Calu3 (cell line): ENCODE results near the gene DOC2A. TPM values are rescaled to one million over a fixed set of nuclear protein-coding genes. Genes with fewer than 3 reads are reported as not detected.
A peak's percentile ranks its signal among the peaks of the same experiment; 100 is the strongest.

Experiments
- BruUV-seq: library from RNA; stranded (reverse); fragments of 400-500 nt; replicated peaks from 2 replicates; lab custom pipeline; 2021; lab: Mats Ljungman, UMichigan
- CTCF ChIA-PET: fragments of 300-600 bp; sonication (Branson Sonifier 250); formaldehyde crosslinking; loops from one replicate; lab custom pipeline; 2022; ENCODE audit warnings: antibody characterized with exemption; lab: Charles Lee
- DNase-seq: peaks from one replicate; pipeline ENCODE4 v3.0.0; 2022
- H3K27ac Mint-ChIP-seq: one replicate; pipeline ENCODE4 v1.8.0; 2022; ENCODE audit warnings: mixed read lengths; ENCODE audit not compliant: unreplicated experiment
- H3K27me3 Mint-ChIP-seq: one replicate; pipeline ENCODE4 v1.8.0; 2022; ENCODE audit warnings: mixed read lengths; ENCODE audit not compliant: unreplicated experiment
- H3K36me3 Mint-ChIP-seq: one replicate; pipeline ENCODE4 v1.8.0; 2022; ENCODE audit warnings: mild to moderate bottlenecking, moderate library complexity, mixed read lengths; ENCODE audit not compliant: insufficient read depth, unreplicated experiment
- H3K4me1 Mint-ChIP-seq: one replicate; pipeline ENCODE4 v1.8.0; 2022; ENCODE audit warnings: mild to moderate bottlenecking, low read depth, mixed read lengths; ENCODE audit not compliant: unreplicated experiment
- H3K4me3 Mint-ChIP-seq: one replicate; pipeline ENCODE4 v1.8.0; 2022; ENCODE audit warnings: mild to moderate bottlenecking, low read depth, moderate library complexity, mixed read lengths; ENCODE audit not compliant: unreplicated experiment
- H3K9me3 Mint-ChIP-seq: one replicate; pipeline ENCODE4 v1.8.0; 2022; ENCODE audit warnings: low read depth, mixed read lengths; ENCODE audit not compliant: unreplicated experiment
- CTCF ChIP-seq: fragments of 200-600 bp; IDR thresholded peaks from one replicate; pipeline ENCODE4 v1.8.0; 2022; ENCODE audit warnings: antibody characterized with exemption; ENCODE audit not compliant: unreplicated experiment
- intact Hi-C: fragments of 100-400 bp; cut with micrococcal nuclease; formaldehyde crosslinking; loops from one replicate; pipeline ENCODE4 v1.10.0; 2022; ENCODE audit not compliant: unreplicated experiment
- total RNA-seq: library from RNA; stranded (reverse); gene quantifications from 2 replicates; pipeline ENCODE4 v1.2.3, GENCODE V29; 2022

The DOC2A gene
- total RNA-seq, 1 experiment from 2014 or later: 19.9 TPM

GRCh38 chr16:29975811-29976511, 34.9 kb downstream of the DOC2A start:
- peak overlapping the region; percentile 85 for H3K4me3 Mint-ChIP-seq
- intact Hi-C loops: loop anchor here (10.0 kb wide), 1 partner anchor 51 kb away; the partner anchor contains the start of gene KCTD13
- H3K36me3 Mint-ChIP-seq: peaks cover 58% of the 10 kb centered on the region
- no TSS peak for BruUV-seq
- no peak overlapping the region for H3K27ac Mint-ChIP-seq
- no peaks in the 10 kb centered on the region for H3K9me3 Mint-ChIP-seq
- CTCF ChIA-PET: interaction anchor here (0.8 to 1.9 kb wide), 3 partner anchors 8 to 29 kb away, joined by 3 to 6 read pairs (median 3); no protein-coding TSS in a partner anchor
- DNase-seq: no peak
- peaks cover 26% of the 10 kb centered on the region for H3K4me1 Mint-ChIP-seq
- TF ChIP-seq CTCF: no peak
- H3K27me3 Mint-ChIP-seq: no peaks in the 10 kb centered on the region

GRCh38 chr16:29975134-29975538, 35.7 kb downstream of the DOC2A start:
- no peak for TF ChIP-seq CTCF
- H3K27ac Mint-ChIP-seq: peak overlapping the region; percentile 89
- peaks cover 59% of the 10 kb centered on the region for H3K36me3 Mint-ChIP-seq
- intact Hi-C loops: loop anchor here (10.0 kb wide), 1 partner anchor 50 kb away; the partner anchor contains the start of gene KCTD13
- DNase-seq: no peak
- CTCF ChIA-PET: interaction anchor here (0.6 to 1.9 kb wide), 4 partner anchors 9 to 248 kb away, joined by 3 to 6 read pairs (median 4); no protein-coding TSS in a partner anchor
- peak overlapping the region; percentile 85 for H3K4me3 Mint-ChIP-seq
- H3K27me3 Mint-ChIP-seq: no peaks in the 10 kb centered on the region
- BruUV-seq: TSS peak; percentile 39
- H3K4me1 Mint-ChIP-seq: peaks cover 26% of the 10 kb centered on the region
- no peaks in the 10 kb centered on the region for H3K9me3 Mint-ChIP-seq

- TF ChIP-seq CTCF: no peak
- Mint-ChIP-seq H3K27me3 (no peaks in the 10 kb centered on the region), H3K4me3 (peak overlapping the region; percentile 85), H3K27ac (peak overlapping the region; percentile 89), H3K9me3 (no peaks in the 10 kb centered on the region), H3K36me3 (peaks cover 60% of the 10 kb centered on the region), H3K4me1 (peaks cover 26% of the 10 kb centered on the region)
- BruUV-seq: TSS peak; percentile 66
- CTCF ChIA-PET: interaction anchor here (0.6 to 1.4 kb wide), 3 partner anchors 31 to 248 kb away, joined by 6 to 10 read pairs (median 6); partner anchors contain the start of genes ASPHD1 and SEZ6L2
- peak; percentile 32 for DNase-seq
- intact Hi-C loops: loop anchor here (10.0 kb wide), 1 partner anchor 50 kb away; the partner anchor contains the start of gene KCTD13
Measured at GRCh38 chr16:29974291-29975133, 36.3 kb downstream of the DOC2A start.
